ENCODE data around the gene KLF11.

The KLF11 gene

GRCh38 chr2:10089565-10090190, 46.3 kb downstream of the KLF11 start:
- DNase-seq = no peak

- no peak for DNase-seq
Measured at GRCh38 chr2:10091182-10091888, 48.0 kb downstream of the KLF11 start.

- DNase-seq = peak; percentile 27
Measured at GRCh38 chr2:10091889-10092244, 48.5 kb downstream of the KLF11 start.

- DNase-seq = no peak
Measured at GRCh38 chr2:10094271-10094814, 51.0 kb downstream of the KLF11 start.

GRCh38 chr2:10095175-10095574, 51.8 kb downstream of the KLF11 start:
- no peak for DNase-seq

- DNase-seq = no peak
Measured at GRCh38 chr2:10096641-10097040, 53.3 kb downstream of the KLF11 start.

- DNase-seq = no peak
Measured at GRCh38 chr2:10097352-10098148, 54.2 kb downstream of the KLF11 start.

- no peak for DNase-seq
Measured at GRCh38 chr2:10101491-10101890, 58.1 kb downstream of the KLF11 start.

GRCh38 chr2:10103179-10103578, 59.8 kb downstream of the KLF11 start:
- no peak for DNase-seq
